H9 (cell line): ENCODE data around the gene ANKRD12. TPM values are rescaled to one million over a fixed set of nuclear protein-coding genes. Genes with fewer than 3 reads are reported as not detected.
A peak's percentile ranks its signal among the peaks of the same experiment; 100 is the strongest.

Experiments used
- DNase-seq: peaks from one replicate; pipeline ENCODE4 v3.0.0-alpha.2; 2017
- H2AFZ ChIP-seq: one replicate; pipeline ENCODE4 v1.6.1; 2013; ENCODE audit warnings: mild to moderate bottlenecking, low read length, control low read depth, moderate library complexity
- H2AK5ac ChIP-seq: 2 replicates; pipeline ENCODE4 v1.6.1; 2013; ENCODE audit warnings: low read length, control low read depth, mixed read lengths; ENCODE audit not compliant: insufficient read length
- H2BK120ac ChIP-seq: one replicate; pipeline ENCODE4 v1.6.1; 2013; ENCODE audit warnings: low read depth, mild to moderate bottlenecking, low read length, control low read depth, inconsistent platforms; ENCODE audit not compliant: poor library complexity, severe bottlenecking
- H2BK12ac ChIP-seq: 2 replicates; pipeline ENCODE4 v1.6.1; 2013; ENCODE audit warnings: low read length, control low read depth, mixed read lengths, low read depth; ENCODE audit not compliant: insufficient read length
- H2BK15ac ChIP-seq: 2 replicates; pipeline ENCODE4 v1.6.1; 2013; ENCODE audit warnings: low read depth, low read length, control low read depth
- H2BK20ac ChIP-seq: one replicate; pipeline ENCODE4 v1.6.1; 2013; ENCODE audit warnings: low read depth, mild to moderate bottlenecking, low read length, control low read depth, inconsistent platforms; ENCODE audit not compliant: poor library complexity, severe bottlenecking
- H2BK5ac ChIP-seq: 2 replicates; pipeline ENCODE4 v1.6.1; 2013; ENCODE audit warnings: low read length, control low read depth, mixed read lengths; ENCODE audit not compliant: insufficient read length
- H3K14ac ChIP-seq: 2 replicates; pipeline ENCODE4 v1.6.1; 2013; ENCODE audit warnings: low read length, control low read depth; ENCODE audit not compliant: insufficient read depth
- H3K18ac ChIP-seq: 2 replicates; pipeline ENCODE4 v1.6.1; 2013; ENCODE audit warnings: low read depth, mild to moderate bottlenecking, mixed read lengths, low read length, control low read depth; ENCODE audit not compliant: insufficient read length
- H3K23ac ChIP-seq: 2 replicates; pipeline ENCODE4 v1.6.1; 2013; ENCODE audit warnings: low read length, control low read depth, mixed read lengths, low read depth; ENCODE audit not compliant: insufficient read length
- H3K23me2 ChIP-seq: 2 replicates; pipeline ENCODE4 v1.6.1; 2013; ENCODE audit warnings: low read depth, mild to moderate bottlenecking, mixed read lengths, low read length, control low read depth; ENCODE audit not compliant: insufficient read length, poor library complexity, severe bottlenecking
- H3K27ac ChIP-seq: 2 replicates; pipeline ENCODE4 v1.5.1; 2013; ENCODE audit warnings: low read length, control low read depth, mixed read lengths, low read depth; ENCODE audit not compliant: insufficient read length
- H3K27me3 ChIP-seq: 2 replicates; pipeline ENCODE4 v1.6.1; 2013; ENCODE audit warnings: low read length, control low read depth, inconsistent platforms; ENCODE audit not compliant: insufficient read depth
- H3K4ac ChIP-seq: 2 replicates; pipeline ENCODE4 v1.6.1; 2013; ENCODE audit warnings: low read depth, mild to moderate bottlenecking, control low read depth, inconsistent platforms, low read length, moderate library complexity
- H3K4me1 ChIP-seq: 2 replicates; pipeline ENCODE4 v1.6.1; 2013; ENCODE audit warnings: low read length, control low read depth, inconsistent platforms; ENCODE audit not compliant: insufficient read depth
- H3K4me2 ChIP-seq: 2 replicates; pipeline ENCODE4 v1.6.1; 2013; ENCODE audit warnings: low read length, control low read depth, mixed read lengths; ENCODE audit not compliant: insufficient read length, insufficient read depth
- H3K56ac ChIP-seq: 2 replicates; pipeline ENCODE4 v1.6.1; 2013; ENCODE audit warnings: low read depth, mild to moderate bottlenecking, mixed read lengths, low read length, control low read depth; ENCODE audit not compliant: insufficient read length
- H3K79me1 ChIP-seq: 2 replicates; pipeline ENCODE4 v1.6.1; 2013; ENCODE audit warnings: low read depth, mild to moderate bottlenecking, moderate library complexity, low read length, control low read depth, inconsistent platforms; ENCODE audit not compliant: insufficient read depth, poor library complexity, severe bottlenecking
- H3K79me2 ChIP-seq: 2 replicates; pipeline ENCODE4 v1.6.1; 2013; ENCODE audit warnings: low read length, control low read depth, inconsistent platforms; ENCODE audit not compliant: insufficient read depth
- H3K9ac ChIP-seq: 2 replicates; pipeline ENCODE4 v1.6.1; 2013; ENCODE audit warnings: low read length, control low read depth, mixed read lengths; ENCODE audit not compliant: insufficient read length; ENCODE audit errors: extremely low read depth
- H3K9me3 ChIP-seq: one replicate; pipeline ENCODE4 v1.6.1; 2013; ENCODE audit warnings: low read depth, low read length, inconsistent platforms; ENCODE audit not compliant: control insufficient read depth
- H3T11ph ChIP-seq: one replicate; pipeline ENCODE4 v1.6.1; 2013; ENCODE audit warnings: mild to moderate bottlenecking, low read length, control low read depth, inconsistent platforms
- H4K20me1 ChIP-seq: one replicate; pipeline ENCODE4 v1.6.1; 2013; ENCODE audit not compliant: control insufficient read depth, insufficient read length, insufficient read depth
- H4K5ac ChIP-seq: 2 replicates; pipeline ENCODE4 v1.6.1; 2013; ENCODE audit warnings: low read depth, mild to moderate bottlenecking, mixed read lengths, low read length, control low read depth; ENCODE audit not compliant: insufficient read length
- H4K8ac ChIP-seq: replicated peaks from 2 replicates; pipeline ENCODE4 v1.6.1; 2013; ENCODE audit warnings: low read length, control low read depth, mixed read lengths, low read depth; ENCODE audit not compliant: insufficient read length
- H4K91ac ChIP-seq: 2 replicates; pipeline ENCODE4 v1.6.1; 2013; ENCODE audit warnings: low read depth, mild to moderate bottlenecking, moderate library complexity, mixed read lengths, low read length, control low read depth; ENCODE audit not compliant: insufficient read length
- H3K27ac Mint-ChIP-seq, 3 experiments: 2 replicates in 2 of 3; 3 replicates in 1 of 3; pipeline ENCODE4 v1.8.0; 2020 to 2021; ENCODE audit warnings: mixed read lengths in 3 of 3, mild to moderate bottlenecking in 1 of 3, moderate library complexity in 1 of 3
- H3K27me3 Mint-ChIP-seq: 2 replicates; pipeline ENCODE4 v1.8.0; 2021; ENCODE audit warnings: low read depth, mild to moderate bottlenecking, moderate library complexity, mixed read lengths
- H3K36me3 Mint-ChIP-seq, 3 experiments: 2 replicates in 2 of 3; 3 replicates in 1 of 3; pipeline ENCODE4 v1.8.0; 2020 to 2021; ENCODE audit warnings: low read depth in 3 of 3, mixed read lengths in 3 of 3; ENCODE audit not compliant: insufficient read depth in 1 of 3
- H3K4me1 Mint-ChIP-seq, 2 experiments: 2 replicates each; pipeline ENCODE4 v1.8.0; 2020; ENCODE audit warnings: mixed read lengths in 2 of 2
- H3K4me3 Mint-ChIP-seq, 2 experiments: 2 replicates in 1 of 2; 3 replicates in 1 of 2; pipeline ENCODE4 v1.8.0; 2020 to 2021; ENCODE audit warnings: mild to moderate bottlenecking in 2 of 2, mixed read lengths in 2 of 2, moderate library complexity in 1 of 2
- H3K9me3 Mint-ChIP-seq, 2 experiments: 2 replicates in 1 of 2; 3 replicates in 1 of 2; pipeline ENCODE4 v1.8.0; 2020; ENCODE audit warnings: mild to moderate bottlenecking in 2 of 2, mixed read lengths in 2 of 2, moderate library complexity in 1 of 2
- CTCF ChIP-seq: fragments of 200-600 bp; sonication (generic); conservative IDR thresholded peaks from 3 replicates; pipeline ENCODE4 v1.8.0; 2021; ENCODE audit warnings: antibody characterized with exemption, mild to moderate bottlenecking
- WGBS: extraction: QIAGEN DNeasy Blood & Tissue Kit; methylation state at CpG from one replicate; pipeline ENCODE4 v1.1.7; 2013; ENCODE audit warnings: missing lambda C conversion rate, low lambda C conversion rate, mixed read lengths; ENCODE audit not compliant: insufficient read length; ENCODE audit errors: extremely low coverage; 5-methylcytosine and 5-hydroxymethylcytosine counted together
- total RNA-seq: library from RNA; stranded (reverse); gene quantifications from 2 replicates; pipeline ENCODE4 v1.2.1, GENCODE V29; 2021

The ANKRD12 gene
- total RNA-seq, 1 experiment from 2014 or later, result 38.9 TPM

GRCh38 chr18:9109523-9109922 lies 27.1 kb upstream of the ANKRD12 start:
- H3K79me1 ChIP-seq, result peaks cover 3% of the 10 kb centered on the region
- peak overlapping the region in 1 of 2 experiments; percentile 35; a peak in 1 of 5 replicates for H3K4me3 Mint-ChIP-seq
- H3K4me1 ChIP-seq, result peaks cover 4% of the 10 kb centered on the region; the same call in 1 of the 2 replicates
- H3K4me2 ChIP-seq, result no peak overlapping the region
- no CpG with 5 or more reads among the region's 4 CpGs for WGBS
- H3K9me3 ChIP-seq, result no peaks in the 10 kb centered on the region
- no peak overlapping the region for H2AFZ ChIP-seq
- no peak overlapping the region for H3K18ac ChIP-seq
- no peaks in the 10 kb centered on the region for H3K9me3 Mint-ChIP-seq
- no peak for TF ChIP-seq CTCF
- peaks cover 17 to 22% (median 19%) of the 10 kb centered on the region in 3 experiments; a peak in 6 of 7 replicates for H3K36me3 Mint-ChIP-seq
- no peak overlapping the region for H3K23ac ChIP-seq
- no peaks in the 10 kb centered on the region for H4K20me1 ChIP-seq
- H2BK20ac ChIP-seq, result no peak overlapping the region
- H2BK12ac ChIP-seq, result no peak overlapping the region
- no peak overlapping the region for H4K5ac ChIP-seq
- H3K56ac ChIP-seq, result no peak overlapping the region
- H4K8ac ChIP-seq, result no peak overlapping the region
- no peak overlapping the region for H3K9ac ChIP-seq
- no peak overlapping the region for H4K91ac ChIP-seq
- no peak overlapping the region for H2BK120ac ChIP-seq
- no peak overlapping the region for H2BK15ac ChIP-seq
- H3K27me3 ChIP-seq, result no peaks in the 10 kb centered on the region
- no peak overlapping the region for H3T11ph ChIP-seq
- no peak overlapping the region for H3K27ac ChIP-seq
- H2AK5ac ChIP-seq, result no peak overlapping the region
- H3K27me3 Mint-ChIP-seq, result no peaks in the 10 kb centered on the region
- no peak overlapping the region for H3K4ac ChIP-seq
- H3K4me1 Mint-ChIP-seq, result peaks cover 71 to 77% of the 10 kb centered on the region in 2 experiments
- H3K79me2 ChIP-seq, result peaks cover 67% of the 10 kb centered on the region
- H3K27ac Mint-ChIP-seq, result peak overlapping the region in 2 of 3 experiments; percentile 3 to 71; a peak in 3 of 7 replicates
- H2BK5ac ChIP-seq, result no peak overlapping the region
- no peaks in the 10 kb centered on the region for H3K23me2 ChIP-seq
- no peak for DNase-seq
- H3K14ac ChIP-seq, result no peak overlapping the region
